ENCODE measurements around the gene PCDHGA2.

- TF ChIP-seq CTCF (IDR thresholded peaks at IDR 0.05) (no peak), POLR2A (IDR thresholded peaks at IDR 0.05) (no peak)
Observed at GRCh38 chr5:141383345-141383744, 44.8 kb downstream of the PCDHGA2 start.

All from lower leg skin (tissue), 3 donors.